Measurements from ENCODE around the gene NAT16. TPM values are rescaled to one million over a fixed set of nuclear protein-coding genes. Genes with fewer than 3 reads are reported as not detected.
A peak's percentile ranks its signal among the peaks of the same experiment; 100 is the strongest.

NAT16 gene
- total and polyA plus RNA-seq, 2 of the 13 experiments (the other 11 are each of a cell fraction or from before 2014, with no cell fraction given): 0.04 TPM; not detected in 1

DNA sequence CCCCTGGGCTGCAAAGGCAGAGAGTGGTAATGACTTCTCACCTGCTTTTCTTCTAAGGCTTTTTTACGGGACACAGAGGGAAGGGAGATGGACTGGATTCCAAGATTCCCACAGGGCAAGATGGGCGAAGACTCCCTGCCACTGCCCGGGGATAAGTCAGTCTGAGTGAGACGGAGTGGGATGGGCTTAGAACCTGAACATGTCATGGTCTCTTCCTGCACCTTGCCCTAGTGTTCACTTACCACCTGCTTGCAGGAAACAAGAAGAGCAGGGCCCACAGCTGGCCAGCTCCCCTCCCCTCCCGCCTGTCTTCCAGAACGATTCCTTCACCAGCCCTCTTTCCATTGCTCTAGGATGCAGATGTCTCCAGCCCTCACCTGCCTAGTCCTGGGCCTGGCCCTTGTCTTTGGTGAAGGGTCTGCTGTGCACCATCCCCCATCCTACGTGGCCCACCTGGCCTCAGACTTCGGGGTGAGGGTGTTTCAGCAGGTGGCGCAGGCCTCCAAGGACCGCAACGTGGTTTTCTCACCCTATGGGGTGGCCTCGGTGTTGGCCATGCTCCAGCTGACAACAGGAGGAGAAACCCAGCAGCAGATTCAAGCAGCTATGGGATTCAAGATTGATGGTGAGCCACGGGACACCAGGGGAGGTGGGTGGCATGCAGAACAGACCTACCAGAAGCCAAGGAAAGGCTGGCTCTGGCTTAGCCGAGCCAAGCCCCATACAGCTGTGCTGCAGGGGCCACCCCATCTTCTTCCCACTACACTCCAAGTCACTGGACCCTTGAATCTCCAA lies 51.9 kb downstream of the NAT16 start (continued):
- TF ChIP-seq, protein P1, sequence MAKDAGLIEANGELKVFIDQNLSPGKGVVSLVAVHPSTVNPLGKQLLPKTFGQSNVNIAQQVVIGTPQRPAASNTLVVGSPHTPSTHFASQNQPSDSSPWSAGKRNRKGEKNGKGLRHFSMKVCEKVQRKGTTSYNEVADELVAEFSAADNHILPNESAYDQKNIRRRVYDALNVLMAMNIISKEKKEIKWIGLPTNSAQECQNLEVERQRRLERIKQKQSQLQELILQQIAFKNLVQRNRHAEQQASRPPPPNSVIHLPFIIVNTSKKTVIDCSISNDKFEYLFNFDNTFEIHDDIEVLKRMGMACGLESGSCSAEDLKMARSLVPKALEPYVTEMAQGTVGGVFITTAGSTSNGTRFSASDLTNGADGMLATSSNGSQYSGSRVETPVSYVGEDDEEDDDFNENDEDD (CRISPR knock-in tag; IDR thresholded peaks at IDR 0.05; ENCODE audit: borderline replicate concordance): no peak
- TF ChIP-seq CENPT (CRISPR knock-in tag; IDR thresholded peaks at IDR 0.05; ENCODE audit: low read depth): no peak
- TF ChIP-seq, protein P2, sequence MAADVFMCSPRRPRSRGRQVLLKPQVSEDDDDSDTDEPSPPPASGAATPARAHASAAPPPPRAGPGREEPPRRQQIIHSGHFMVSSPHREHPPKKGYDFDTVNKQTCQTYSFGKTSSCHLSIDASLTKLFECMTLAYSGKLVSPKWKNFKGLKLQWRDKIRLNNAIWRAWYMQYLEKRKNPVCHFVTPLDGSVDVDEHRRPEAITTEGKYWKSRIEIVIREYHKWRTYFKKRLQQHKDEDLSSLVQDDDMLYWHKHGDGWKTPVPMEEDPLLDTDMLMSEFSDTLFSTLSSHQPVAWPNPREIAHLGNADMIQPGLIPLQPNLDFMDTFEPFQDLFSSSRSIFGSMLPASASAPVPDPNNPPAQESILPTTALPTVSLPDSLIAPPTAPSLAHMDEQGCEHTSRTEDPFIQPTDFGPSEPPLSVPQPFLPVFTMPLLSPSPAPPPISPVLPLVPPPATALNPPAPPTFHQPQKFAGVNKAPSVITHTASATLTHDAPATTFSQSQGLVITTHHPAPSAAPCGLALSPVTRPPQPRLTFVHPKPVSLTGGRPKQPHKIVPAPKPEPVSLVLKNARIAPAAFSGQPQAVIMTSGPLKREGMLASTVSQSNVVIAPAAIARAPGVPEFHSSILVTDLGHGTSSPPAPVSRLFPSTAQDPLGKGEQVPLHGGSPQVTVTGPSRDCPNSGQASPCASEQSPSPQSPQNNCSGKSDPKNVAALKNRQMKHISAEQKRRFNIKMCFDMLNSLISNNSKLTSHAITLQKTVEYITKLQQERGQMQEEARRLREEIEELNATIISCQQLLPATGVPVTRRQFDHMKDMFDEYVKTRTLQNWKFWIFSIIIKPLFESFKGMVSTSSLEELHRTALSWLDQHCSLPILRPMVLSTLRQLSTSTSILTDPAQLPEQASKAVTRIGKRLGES (CRISPR knock-in tag; IDR thresholded peaks at IDR 0.05; ENCODE audit: borderline replicate concordance): no peak
- no peak for TF ChIP-seq ZKSCAN8 (CRISPR knock-in tag; IDR thresholded peaks at IDR 0.05; ENCODE audit: borderline replicate concordance)
- peak; percentile 61; the same call in 1 of the 2 replicates for TF ChIP-seq ZFP37 (CRISPR knock-in tag; IDR thresholded peaks at IDR 0.05; ENCODE audit: borderline replicate concordance)
- TF ChIP-seq, protein P3, sequence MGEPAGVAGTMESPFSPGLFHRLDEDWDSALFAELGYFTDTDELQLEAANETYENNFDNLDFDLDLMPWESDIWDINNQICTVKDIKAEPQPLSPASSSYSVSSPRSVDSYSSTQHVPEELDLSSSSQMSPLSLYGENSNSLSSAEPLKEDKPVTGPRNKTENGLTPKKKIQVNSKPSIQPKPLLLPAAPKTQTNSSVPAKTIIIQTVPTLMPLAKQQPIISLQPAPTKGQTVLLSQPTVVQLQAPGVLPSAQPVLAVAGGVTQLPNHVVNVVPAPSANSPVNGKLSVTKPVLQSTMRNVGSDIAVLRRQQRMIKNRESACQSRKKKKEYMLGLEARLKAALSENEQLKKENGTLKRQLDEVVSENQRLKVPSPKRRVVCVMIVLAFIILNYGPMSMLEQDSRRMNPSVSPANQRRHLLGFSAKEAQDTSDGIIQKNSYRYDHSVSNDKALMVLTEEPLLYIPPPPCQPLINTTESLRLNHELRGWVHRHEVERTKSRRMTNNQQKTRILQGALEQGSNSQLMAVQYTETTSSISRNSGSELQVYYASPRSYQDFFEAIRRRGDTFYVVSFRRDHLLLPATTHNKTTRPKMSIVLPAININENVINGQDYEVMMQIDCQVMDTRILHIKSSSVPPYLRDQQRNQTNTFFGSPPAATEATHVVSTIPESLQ (CRISPR knock-in tag; conservative IDR thresholded peaks at IDR 0.05): peak; percentile 33; the same call in 1 of the 2 replicates
- no peak for TF ChIP-seq FOSL2 (CRISPR knock-in tag; IDR thresholded peaks at IDR 0.05)
- TF ChIP-seq, protein P4, sequence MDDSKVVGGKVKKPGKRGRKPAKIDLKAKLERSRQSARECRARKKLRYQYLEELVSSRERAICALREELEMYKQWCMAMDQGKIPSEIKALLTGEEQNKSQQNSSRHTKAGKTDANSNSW (CRISPR knock-in tag; IDR thresholded peaks at IDR 0.05; ENCODE audit: borderline replicate concordance): no peak
- no peak for TF ChIP-seq ZNF383 (CRISPR knock-in tag; IDR thresholded peaks at IDR 0.05; ENCODE audit: borderline replicate concordance)
- TF ChIP-seq FOXA1 (IDR thresholded peaks at IDR 0.05): no peak
- TF ChIP-seq FOXA1 (CRISPR knock-in tag; IDR thresholded peaks at IDR 0.05): no peak
- no peak for TF ChIP-seq SMARCE1 (IDR thresholded peaks at IDR 0.05; ENCODE audit: borderline replicate concordance)
- TF ChIP-seq ZNF282 (IDR thresholded peaks at IDR 0.05; ENCODE audit: partially characterized antibody): no peak
- TF ChIP-seq, protein P5, sequence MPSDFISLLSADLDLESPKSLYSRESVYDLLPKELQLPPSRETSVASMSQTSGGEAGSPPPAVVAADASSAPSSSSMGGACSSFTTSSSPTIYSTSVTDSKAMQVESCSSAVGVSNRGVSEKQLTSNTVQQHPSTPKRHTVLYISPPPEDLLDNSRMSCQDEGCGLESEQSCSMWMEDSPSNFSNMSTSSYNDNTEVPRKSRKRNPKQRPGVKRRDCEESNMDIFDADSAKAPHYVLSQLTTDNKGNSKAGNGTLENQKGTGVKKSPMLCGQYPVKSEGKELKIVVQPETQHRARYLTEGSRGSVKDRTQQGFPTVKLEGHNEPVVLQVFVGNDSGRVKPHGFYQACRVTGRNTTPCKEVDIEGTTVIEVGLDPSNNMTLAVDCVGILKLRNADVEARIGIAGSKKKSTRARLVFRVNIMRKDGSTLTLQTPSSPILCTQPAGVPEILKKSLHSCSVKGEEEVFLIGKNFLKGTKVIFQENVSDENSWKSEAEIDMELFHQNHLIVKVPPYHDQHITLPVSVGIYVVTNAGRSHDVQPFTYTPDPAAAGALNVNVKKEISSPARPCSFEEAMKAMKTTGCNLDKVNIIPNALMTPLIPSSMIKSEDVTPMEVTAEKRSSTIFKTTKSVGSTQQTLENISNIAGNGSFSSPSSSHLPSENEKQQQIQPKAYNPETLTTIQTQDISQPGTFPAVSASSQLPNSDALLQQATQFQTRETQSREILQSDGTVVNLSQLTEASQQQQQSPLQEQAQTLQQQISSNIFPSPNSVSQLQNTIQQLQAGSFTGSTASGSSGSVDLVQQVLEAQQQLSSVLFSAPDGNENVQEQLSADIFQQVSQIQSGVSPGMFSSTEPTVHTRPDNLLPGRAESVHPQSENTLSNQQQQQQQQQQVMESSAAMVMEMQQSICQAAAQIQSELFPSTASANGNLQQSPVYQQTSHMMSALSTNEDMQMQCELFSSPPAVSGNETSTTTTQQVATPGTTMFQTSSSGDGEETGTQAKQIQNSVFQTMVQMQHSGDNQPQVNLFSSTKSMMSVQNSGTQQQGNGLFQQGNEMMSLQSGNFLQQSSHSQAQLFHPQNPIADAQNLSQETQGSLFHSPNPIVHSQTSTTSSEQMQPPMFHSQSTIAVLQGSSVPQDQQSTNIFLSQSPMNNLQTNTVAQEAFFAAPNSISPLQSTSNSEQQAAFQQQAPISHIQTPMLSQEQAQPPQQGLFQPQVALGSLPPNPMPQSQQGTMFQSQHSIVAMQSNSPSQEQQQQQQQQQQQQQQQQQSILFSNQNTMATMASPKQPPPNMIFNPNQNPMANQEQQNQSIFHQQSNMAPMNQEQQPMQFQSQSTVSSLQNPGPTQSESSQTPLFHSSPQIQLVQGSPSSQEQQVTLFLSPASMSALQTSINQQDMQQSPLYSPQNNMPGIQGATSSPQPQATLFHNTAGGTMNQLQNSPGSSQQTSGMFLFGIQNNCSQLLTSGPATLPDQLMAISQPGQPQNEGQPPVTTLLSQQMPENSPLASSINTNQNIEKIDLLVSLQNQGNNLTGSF (CRISPR knock-in tag; IDR thresholded peaks at IDR 0.05): no peak
- TF ChIP-seq, protein P6, sequence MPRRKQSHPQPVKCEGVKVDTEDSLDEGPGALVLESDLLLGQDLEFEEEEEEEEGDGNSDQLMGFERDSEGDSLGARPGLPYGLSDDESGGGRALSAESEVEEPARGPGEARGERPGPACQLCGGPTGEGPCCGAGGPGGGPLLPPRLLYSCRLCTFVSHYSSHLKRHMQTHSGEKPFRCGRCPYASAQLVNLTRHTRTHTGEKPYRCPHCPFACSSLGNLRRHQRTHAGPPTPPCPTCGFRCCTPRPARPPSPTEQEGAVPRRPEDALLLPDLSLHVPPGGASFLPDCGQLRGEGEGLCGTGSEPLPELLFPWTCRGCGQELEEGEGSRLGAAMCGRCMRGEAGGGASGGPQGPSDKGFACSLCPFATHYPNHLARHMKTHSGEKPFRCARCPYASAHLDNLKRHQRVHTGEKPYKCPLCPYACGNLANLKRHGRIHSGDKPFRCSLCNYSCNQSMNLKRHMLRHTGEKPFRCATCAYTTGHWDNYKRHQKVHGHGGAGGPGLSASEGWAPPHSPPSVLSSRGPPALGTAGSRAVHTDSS (CRISPR knock-in tag; conservative IDR thresholded peaks at IDR 0.05): 0 out of 2 replicates have a peak, but pooled peaks have one; percentile 7
